GM12874 (cell line): ENCODE measurements around the gene KCNQ1OT1.

Experiments used
- CTCF ChIP-seq: IDR thresholded peaks from 2 replicates; pipeline ENCODE4 v1.5.1; 2011; ENCODE audit warnings: low read depth, mild to moderate bottlenecking, control low read depth, low read length, moderate library complexity; ENCODE audit not compliant: insufficient read depth

The KCNQ1OT1 gene

GRCh38 chr11:2744166-2744565, 44.4 kb upstream of the KCNQ1OT1 start:
- TF ChIP-seq CTCF: no peak

DNA sequence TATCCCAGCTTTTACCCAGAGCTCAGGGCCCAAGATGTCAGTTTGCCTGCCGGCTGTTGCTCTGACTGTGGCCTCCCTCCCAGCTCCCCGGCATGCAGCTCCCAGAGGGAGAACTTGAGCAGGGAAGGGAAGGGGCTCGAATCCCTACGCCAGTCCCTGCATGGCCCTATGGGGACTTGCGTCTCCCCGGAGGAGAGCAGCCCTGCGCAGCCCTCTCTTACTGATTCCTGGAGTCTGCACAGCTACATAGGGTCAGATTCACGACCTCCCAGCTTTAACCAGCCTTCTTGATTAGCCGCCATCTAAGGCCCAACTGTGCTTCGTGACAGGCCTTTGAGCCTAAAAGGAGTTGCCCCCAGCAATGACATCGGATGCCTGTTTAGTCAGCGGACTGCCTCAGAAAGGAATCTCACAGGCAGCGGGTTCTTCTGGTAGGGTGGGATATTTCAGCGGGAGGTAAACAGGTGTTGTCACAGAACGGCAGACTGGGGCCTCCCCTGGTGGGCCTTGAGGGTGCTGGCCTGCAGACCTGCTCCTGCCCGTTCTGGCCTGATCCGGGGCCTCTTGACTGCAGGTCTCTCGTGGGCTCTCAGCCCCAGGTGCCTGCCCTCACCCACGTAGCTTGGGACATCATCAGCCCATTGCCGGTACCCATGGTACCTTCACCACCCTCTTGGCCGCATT, 43.8 kb upstream of the KCNQ1OT1 start:
- TF ChIP-seq CTCF: no peak

DNA sequence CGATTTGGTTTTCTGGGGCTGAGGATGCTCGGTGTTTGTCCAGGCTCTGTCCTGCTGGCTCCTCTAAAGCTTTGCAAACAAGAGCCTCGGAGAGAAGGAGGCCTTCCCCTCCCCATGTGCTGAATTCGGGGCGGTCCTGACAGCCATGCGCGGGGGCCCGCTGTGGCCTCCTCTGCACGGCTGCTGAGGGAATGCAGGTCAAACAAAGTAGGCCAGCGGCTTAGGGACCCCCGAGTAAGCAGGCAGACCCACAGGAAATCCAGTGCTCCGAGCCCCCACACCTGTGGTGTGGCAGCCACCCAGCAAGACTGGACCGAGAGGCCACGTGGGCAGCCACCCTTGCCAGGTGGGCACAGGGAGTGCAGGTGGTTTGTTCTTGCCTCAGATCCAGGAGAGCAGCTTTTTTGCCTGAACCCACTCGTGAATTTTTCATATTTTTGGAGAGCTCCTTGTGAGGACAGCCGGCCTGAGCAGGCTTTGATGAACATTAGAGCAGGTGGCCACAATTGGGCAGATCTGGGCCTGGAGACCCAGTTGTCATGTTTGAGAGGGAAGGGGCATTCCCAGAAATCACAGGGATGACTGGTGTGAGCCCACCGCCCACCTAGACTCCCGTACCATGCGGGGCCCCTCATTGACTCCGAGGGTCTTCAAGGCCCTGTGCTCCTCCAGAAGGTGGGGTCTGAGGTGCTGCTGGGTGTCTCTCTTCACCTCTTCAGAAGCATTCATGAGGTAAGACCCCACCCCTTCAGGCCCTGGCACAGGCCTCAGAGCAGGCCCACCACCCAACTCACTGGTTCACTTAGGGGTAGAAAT, 43.0 kb upstream of the KCNQ1OT1 start:
- TF ChIP-seq CTCF: no peak

DNA sequence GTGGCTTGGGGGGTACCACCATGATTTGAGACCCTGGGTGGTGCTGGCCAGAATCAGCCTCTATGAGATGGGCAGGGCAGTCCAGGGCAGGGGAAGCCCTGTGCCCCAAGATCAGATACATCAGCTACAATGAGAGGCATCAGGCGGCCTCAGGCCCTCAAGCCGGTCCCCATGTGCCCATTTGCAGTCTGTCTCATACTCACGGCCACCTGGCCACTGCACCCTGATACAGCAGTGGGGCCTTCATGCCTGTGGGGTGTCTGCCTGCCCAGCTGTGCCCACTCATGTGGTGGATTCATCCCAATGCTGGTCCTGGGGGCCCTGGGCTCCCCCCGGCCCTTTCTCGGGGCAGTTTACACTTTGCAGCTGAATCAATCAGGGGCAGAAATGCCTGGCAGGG, 42.4 kb upstream of the KCNQ1OT1 start:
- no peak for TF ChIP-seq CTCF

- no peak for TF ChIP-seq CTCF
Measured at GRCh38 chr11:2741377-2742131, 41.8 kb upstream of the KCNQ1OT1 start.

DNA sequence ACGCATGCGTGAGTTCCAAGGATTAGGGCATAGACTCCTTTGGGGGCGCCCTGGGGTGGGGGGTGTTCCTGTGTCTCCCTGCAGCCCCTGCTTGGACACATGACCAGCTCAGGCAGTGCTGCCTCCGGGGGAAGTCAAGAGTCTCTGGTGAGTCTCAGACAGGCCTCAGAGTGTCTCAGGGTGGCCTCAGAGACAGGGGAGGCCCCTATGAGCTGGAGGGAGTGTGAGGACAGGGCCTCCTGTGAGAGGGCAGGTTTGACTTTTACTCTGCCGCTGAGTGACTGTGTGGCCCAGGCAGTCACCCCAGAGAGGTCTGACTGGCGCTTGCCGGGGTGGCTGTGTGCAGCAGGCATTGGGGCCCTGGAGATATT, 41.2 kb upstream of the KCNQ1OT1 start:
- TF ChIP-seq CTCF: no peak

- TF ChIP-seq CTCF: no peak
Measured at GRCh38 chr11:2740275-2740940, 40.6 kb upstream of the KCNQ1OT1 start.
